HepG2 (cell line): ENCODE results near the gene ZBTB1. TPM values are rescaled to one million over a fixed set of nuclear protein-coding genes. Genes with fewer than 3 reads are reported as not detected.
A peak's percentile ranks its signal among the peaks of the same experiment; 100 is the strongest.

Source experiments
- CSRNP1 ChIP-seq: sonication (generic); formaldehyde crosslinking; IDR thresholded peaks from 2 replicates; pipeline ENCODE4 v1.8.1; 2023; ENCODE audit warnings: mild to moderate bottlenecking, missing genetic modification reagents
- DDIT3 ChIP-seq: sonication (generic); formaldehyde crosslinking; IDR thresholded peaks from 2 replicates; pipeline ENCODE4 v1.4.0; 2020; ENCODE audit warnings: mild to moderate bottlenecking, missing genetic modification reagents
- EP300 ChIP-seq, 3 experiments: sonication (generic) in 1 of 3; formaldehyde crosslinking in 1 of 3; IDR thresholded peaks; 2 replicates each; pipeline versions ENCODE4 v1.5.1 to v1.6.1; 2011 to 2020; ENCODE audit warnings: low read depth in 2 of 3, low read length in 2 of 3, borderline replicate concordance in 1 of 3, improper control_type of control experiment in 1 of 3, mild to moderate bottlenecking in 1 of 3, missing genetic modification reagents in 1 of 3, moderate library complexity in 1 of 3
- ETV6 ChIP-seq: sonication (generic); formaldehyde crosslinking; conservative IDR thresholded peaks from 2 replicates; pipeline ENCODE4 v1.4.0; 2020; ENCODE audit warnings: missing genetic modification reagents
- HINFP ChIP-seq: sonication (generic); formaldehyde crosslinking; IDR thresholded peaks from 2 replicates; pipeline ENCODE4 v1.4.0; 2020; ENCODE audit warnings: low read depth, mild to moderate bottlenecking, missing genetic modification reagents
- MTERF4 ChIP-seq: sonication (generic); formaldehyde crosslinking; IDR thresholded peaks from 2 replicates; pipeline ENCODE4 v1.8.0; 2023; ENCODE audit warnings: mild to moderate bottlenecking, missing genetic modification reagents
- PAX8 ChIP-seq: sonication (generic); formaldehyde crosslinking; IDR thresholded peaks from 2 replicates; pipeline ENCODE4 v1.8.0; 2022; ENCODE audit warnings: mild to moderate bottlenecking, missing genetic modification reagents, borderline replicate concordance
- RXRA ChIP-seq: sonication (generic); formaldehyde crosslinking; IDR thresholded peaks from 2 replicates; pipeline ENCODE4 v1.5.1; 2020; ENCODE audit warnings: missing genetic modification reagents
- SALL1 ChIP-seq: sonication (generic); formaldehyde crosslinking; IDR thresholded peaks from 2 replicates; pipeline ENCODE4 v1.8.0; 2022; ENCODE audit warnings: mild to moderate bottlenecking, missing genetic modification reagents
- TARDBP ChIP-seq: sonication (generic); formaldehyde crosslinking; IDR thresholded peaks from 2 replicates; pipeline ENCODE4 v1.8.0; 2022; ENCODE audit warnings: mild to moderate bottlenecking, missing genetic modification reagents
- TBX3 ChIP-seq: fragments of 450-650 bp; IDR thresholded peaks from 2 replicates; pipeline ENCODE4 v1.6.1; 2017; ENCODE audit warnings: antibody characterized with exemption, mild to moderate bottlenecking, inconsistent platforms, borderline replicate concordance
- THAP9 ChIP-seq: sonication (generic); formaldehyde crosslinking; IDR thresholded peaks from 2 replicates; pipeline ENCODE4; 2020; ENCODE audit warnings: missing genetic modification reagents, mild to moderate bottlenecking, borderline replicate concordance
- WIZ ChIP-seq: sonication (generic); formaldehyde crosslinking; IDR thresholded peaks from 2 replicates; pipeline ENCODE4 v1.5.1; 2020; ENCODE audit warnings: mild to moderate bottlenecking, missing genetic modification reagents
- ZNF224 ChIP-seq: sonication (generic); formaldehyde crosslinking; IDR thresholded peaks from 2 replicates; pipeline ENCODE4 v1.5.0; 2020; ENCODE audit warnings: mild to moderate bottlenecking, missing genetic modification reagents
- ZNF430 ChIP-seq: sonication (generic); formaldehyde crosslinking; IDR thresholded peaks from 2 replicates; pipeline ENCODE4 v1.9.0; 2021; ENCODE audit warnings: mild to moderate bottlenecking, missing genetic modification reagents
- ZNF44 ChIP-seq: sonication (generic); formaldehyde crosslinking; IDR thresholded peaks from 2 replicates; pipeline ENCODE4 v1.5.1; 2020; ENCODE audit warnings: mild to moderate bottlenecking, missing genetic modification reagents
- ZNF530 ChIP-seq: sonication (generic); formaldehyde crosslinking; IDR thresholded peaks from 2 replicates; pipeline ENCODE4 v1.5.0; 2020; ENCODE audit warnings: low read depth, mild to moderate bottlenecking, missing genetic modification reagents
- ZNF616 ChIP-seq: sonication (generic); formaldehyde crosslinking; IDR thresholded peaks from 2 replicates; pipeline ENCODE4 v1.5.0; 2020; ENCODE audit warnings: low read depth, mild to moderate bottlenecking, missing genetic modification reagents
- ZNF800 ChIP-seq: sonication (generic); formaldehyde crosslinking; IDR thresholded peaks from 2 replicates; pipeline ENCODE4 v1.4.0; 2020; ENCODE audit warnings: missing genetic modification reagents
- polyA plus RNA-seq, 8 experiments: library from polyadenylated mRNA; depleted of rRNA in 3 of 8; stranded (reverse) in 7 of 8; unstranded in 1 of 8; fragments of >200 nt; fragmentation: Illumina TruSeq in 4 of 8; extraction: Trizol in 4 of 8; gene quantifications; 2 replicates each; pipeline versions ENCODE4 v1.2.1 to v1.2.3, GENCODE V29; 2011 to 2016; ENCODE audit warnings: low read depth in 4 of 8, missing spikeins in 1 of 8, mixed read lengths in 1 of 8; ENCODE audit not compliant: insufficient read depth in 1 of 8
- total RNA-seq, 5 experiments: library from RNA; depleted of rRNA; stranded (reverse); fragments of >200 nt; fragmentation: Illumina TruSeq; extraction: Trizol; gene quantifications; 2 replicates each; pipeline ENCODE4 v1.2.3, GENCODE V29; 2016; ENCODE audit warnings: low read depth in 1 of 5

ZBTB1 gene
- total and polyA plus RNA-seq, 2 of the 13 experiments (the other 11 are each of a cell fraction or from before 2014, with no cell fraction given), result 18.8 to 22.6 TPM

- TF ChIP-seq SALL1 (CRISPR knock-in tag), result no peak
- TF ChIP-seq ETV6, result peak; percentile 19; the same call in 1 of the 2 replicates
- no peak for TF ChIP-seq DDIT3 (CRISPR knock-in tag)
- no peak for TF ChIP-seq TARDBP (CRISPR knock-in tag)
- no peak for TF ChIP-seq THAP9 (CRISPR knock-in tag)
- TF ChIP-seq WIZ (CRISPR knock-in tag), result no peak
- TF ChIP-seq CSRNP1 (CRISPR knock-in tag), result no peak
- no peak for TF ChIP-seq ZNF430
- TF ChIP-seq MTERF4 (CRISPR knock-in tag), result 0 out of 2 replicates have a peak, but pooled peaks have one; percentile 11
- TF ChIP-seq RXRA (CRISPR knock-in tag), result peak; percentile 62; the same call in 1 of the 2 replicates
- no peak for TF ChIP-seq EP300 (IDR thresholded peaks at IDR 0.05; ENCODE audit: low read depth in 2 of 2, low read length in 2 of 2)
- TF ChIP-seq EP300 (CRISPR knock-in tag; IDR thresholded peaks at IDR 0.05; ENCODE audit: borderline replicate concordance), result no peak
- no peak; the same call in 1 of the 2 replicates for TF ChIP-seq ZNF530 (CRISPR knock-in tag)
- no peak for TF ChIP-seq ZNF800
- TF ChIP-seq HINFP (CRISPR knock-in tag), result peak; percentile 86
- TF ChIP-seq ZNF224, result 0 out of 2 replicates have a peak, but pooled peaks have one; percentile 72
- TF ChIP-seq ZNF616 (CRISPR knock-in tag), result peak; percentile 60; the same call in 1 of the 2 replicates
- TF ChIP-seq PAX8 (CRISPR knock-in tag), result no peak
- no peak for TF ChIP-seq ZNF44
- no peak for TF ChIP-seq TBX3
These were observed at the start of gene ZBTB1 (continued) for GRCh38 chr14:64504310-64504896.
